DOHH2 (cell line): ENCODE data around the gene PCDHAC2.

Experiments used
- H3F3A ChIP-seq: fragments of 200-600 bp; sonication (generic), shearing (Covaris generic); 2 replicates; pipeline ENCODE4 v1.6.0; 2016; ENCODE audit warnings: antibody characterized with exemption, mild to moderate bottlenecking; ENCODE audit not compliant: control insufficient read depth, insufficient read depth
- H3K27ac ChIP-seq: fragments of 200-600 bp; sonication (generic); 2 replicates; pipeline ENCODE4 v1.5.1; 2014; ENCODE audit warnings: low read depth, mild to moderate bottlenecking, low read length, moderate library complexity
- H3K27me3 ChIP-seq: fragments of 200-600 bp; sonication (generic); 2 replicates; pipeline ENCODE4 v1.6.1; 2014; ENCODE audit warnings: mild to moderate bottlenecking, low read length, mixed read lengths; ENCODE audit not compliant: control insufficient read depth
- H3K36me3 ChIP-seq: fragments of 200-600 bp; sonication (generic); 2 replicates; pipeline ENCODE4 v1.6.1; 2014; ENCODE audit warnings: mild to moderate bottlenecking, low read length, moderate library complexity, mixed read lengths; ENCODE audit not compliant: control insufficient read depth
- H3K4me1 ChIP-seq: fragments of 200-600 bp; sonication (generic); 2 replicates; pipeline ENCODE4 v1.6.1; 2014; ENCODE audit warnings: mild to moderate bottlenecking, low read length, mixed read lengths; ENCODE audit not compliant: control insufficient read depth
- H3K4me2 ChIP-seq: fragments of 200-600 bp; sonication (generic); 2 replicates; pipeline ENCODE4 v1.6.0; 2014; ENCODE audit warnings: mild to moderate bottlenecking, low read length, moderate library complexity
- H3K4me3 ChIP-seq: fragments of 200-600 bp; sonication (generic); 2 replicates; pipeline ENCODE4 v1.5.1; 2014; ENCODE audit warnings: mild to moderate bottlenecking, low read length, mixed read lengths
- H3K79me2 ChIP-seq: fragments of 200-600 bp; sonication (generic); 2 replicates; pipeline ENCODE4 v1.6.1; 2014; ENCODE audit warnings: mild to moderate bottlenecking, low read length, mixed read lengths; ENCODE audit not compliant: control insufficient read depth
- H3K9me2 ChIP-seq: fragments of 200-600 bp; sonication (generic); replicated peaks from 2 replicates; pipeline ENCODE4 v1.6.1; 2014; ENCODE audit warnings: mild to moderate bottlenecking, low read length, mixed read lengths; ENCODE audit not compliant: control insufficient read depth
- H3K9me3 ChIP-seq: fragments of 200-600 bp; sonication (generic); 2 replicates; pipeline ENCODE4 v1.6.1; 2014; ENCODE audit warnings: antibody characterized with exemption, low read length, mixed read lengths; ENCODE audit not compliant: control insufficient read depth, insufficient read depth
- H4K20me1 ChIP-seq: fragments of 200-600 bp; sonication (generic); 2 replicates; pipeline ENCODE4 v1.6.0; 2014; ENCODE audit warnings: low read depth, mild to moderate bottlenecking, antibody characterized with exemption, low read length, moderate library complexity; ENCODE audit not compliant: control insufficient read depth, insufficient read depth
- CTCF ChIP-seq: fragments of 200-600 bp; sonication (generic); IDR thresholded peaks from one replicate; pipeline ENCODE4 v1.5.1; 2014; ENCODE audit warnings: antibody characterized with exemption, mild to moderate bottlenecking, low read depth, low read length; ENCODE audit not compliant: poor library complexity, severe bottlenecking
- EZH2phosphoT487 ChIP-seq: fragments of 200-600 bp; sonication (generic); IDR thresholded peaks from 2 replicates; pipeline ENCODE4 v1.6.1; 2017; ENCODE audit warnings: borderline replicate concordance, mild to moderate bottlenecking, antibody characterized with exemption, low read length, moderate library complexity, mixed read lengths

PCDHAC2 gene

GRCh38 chr5:140978260-140978659 is 12.0 kb downstream of the PCDHAC2 start:
- Histone ChIP-seq H3F3A (no peaks in the 10 kb centered on the region), H3K4me2 (no peak overlapping the region), H3K4me1 (no peaks in the 10 kb centered on the region), H3K9me3 (no peaks in the 10 kb centered on the region), H3K27me3 (no peaks in the 10 kb centered on the region), H4K20me1 (no peaks in the 10 kb centered on the region), H3K4me3 (no peak overlapping the region), H3K79me2 (no peaks in the 10 kb centered on the region), H3K9me2 (no peaks in the 10 kb centered on the region), H3K36me3 (no peaks in the 10 kb centered on the region), H3K27ac (no peak overlapping the region)
- no peak for TF ChIP-seq EZH2phosphoT487
- no peak for TF ChIP-seq CTCF

GRCh38 chr5:140978983-140979382 is 12.7 kb downstream of the PCDHAC2 start:
- TF ChIP-seq EZH2phosphoT487 (no peak), CTCF (no peak)

GRCh38 chr5:140982083-140982716 is 15.9 kb downstream of the PCDHAC2 start:
- Histone ChIP-seq H3K9me3 (no peaks in the 10 kb centered on the region), H4K20me1 (no peaks in the 10 kb centered on the region), H3K36me3 (no peaks in the 10 kb centered on the region), H3K79me2 (no peaks in the 10 kb centered on the region), H3K27me3 (no peaks in the 10 kb centered on the region; the same call in 1 of the 2 replicates), H3K27ac (no peak overlapping the region), H3K4me2 (no peak overlapping the region), H3F3A (no peaks in the 10 kb centered on the region), H3K4me3 (no peak overlapping the region), H3K9me2 (no peaks in the 10 kb centered on the region), H3K4me1 (no peaks in the 10 kb centered on the region)
- TF ChIP-seq EZH2phosphoT487 (no peak), CTCF (no peak)

More at GRCh38 chr5:140978983-140979382, 12.7 kb downstream of the PCDHAC2 start:
- Histone ChIP-seq H3K9me3 (no peaks in the 10 kb centered on the region), H3K4me2 (no peak overlapping the region), H4K20me1 (no peaks in the 10 kb centered on the region), H3F3A (no peaks in the 10 kb centered on the region), H3K36me3 (no peaks in the 10 kb centered on the region), H3K4me3 (no peak overlapping the region), H3K4me1 (no peaks in the 10 kb centered on the region), H3K79me2 (no peaks in the 10 kb centered on the region), H3K9me2 (no peaks in the 10 kb centered on the region), H3K27me3 (no peaks in the 10 kb centered on the region), H3K27ac (no peak overlapping the region)

GRCh38 chr5:140986117-140986521 is 19.8 kb downstream of the PCDHAC2 start:
- H3K27me3 ChIP-seq, result peaks cover 2% of the 10 kb centered on the region; the same call in 1 of the 2 replicates
- no peak overlapping the region for H3K27ac ChIP-seq
- TF ChIP-seq CTCF (no peak), EZH2phosphoT487 (no peak)
- no peaks in the 10 kb centered on the region for H3K79me2 ChIP-seq
- H3F3A ChIP-seq, result no peaks in the 10 kb centered on the region
- H3K9me3 ChIP-seq, result no peaks in the 10 kb centered on the region
- H3K4me3 ChIP-seq, result no peak overlapping the region
- no peak overlapping the region for H3K4me2 ChIP-seq
- H3K9me2 ChIP-seq, result no peaks in the 10 kb centered on the region
- no peaks in the 10 kb centered on the region for H3K36me3 ChIP-seq
- H4K20me1 ChIP-seq, result no peaks in the 10 kb centered on the region
- H3K4me1 ChIP-seq, result no peaks in the 10 kb centered on the region
